Stimulated activated CD4-positive, alpha-beta T cell treated with anti-CD3 and anti-CD28 coated beads, Interleukin-2, amount 100 ng/mL, for 4 hours (primary cell): Measurements from ENCODE around the gene MAML3.

Source experiments
- DNase-seq: peaks from one replicate; pipeline ENCODE4 v3.0.0-alpha.2; 2020; ENCODE audit warnings: low read depth

MAML3 gene

DNA sequence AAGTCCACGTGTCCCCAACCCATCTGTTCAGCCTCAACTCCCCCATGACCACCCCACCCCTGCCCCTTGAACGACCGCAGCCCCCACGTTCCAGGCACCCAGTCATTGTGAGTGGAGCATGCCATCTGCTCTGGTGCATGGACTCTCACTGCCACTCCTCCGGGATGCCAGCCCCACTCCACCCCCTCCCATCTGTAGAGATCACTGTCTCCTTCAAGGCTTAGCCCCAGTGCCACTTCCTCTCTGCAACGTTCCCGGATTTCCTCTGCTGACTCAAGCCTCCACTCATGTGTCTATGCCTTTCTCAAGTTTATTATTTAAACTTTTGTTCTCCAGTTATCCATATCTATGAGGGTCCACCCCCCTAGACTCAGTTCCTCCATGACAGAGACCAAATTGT, 54.0 kb downstream of the MAML3 start:
- no peak for DNase-seq

- DNase-seq, result no peak
Measured at GRCh38 chr4:140098455-140099160, 55.4 kb downstream of the MAML3 start.

- DNase-seq, result no peak
Measured at GRCh38 chr4:140097572-140097971, 56.4 kb downstream of the MAML3 start.

DNA sequence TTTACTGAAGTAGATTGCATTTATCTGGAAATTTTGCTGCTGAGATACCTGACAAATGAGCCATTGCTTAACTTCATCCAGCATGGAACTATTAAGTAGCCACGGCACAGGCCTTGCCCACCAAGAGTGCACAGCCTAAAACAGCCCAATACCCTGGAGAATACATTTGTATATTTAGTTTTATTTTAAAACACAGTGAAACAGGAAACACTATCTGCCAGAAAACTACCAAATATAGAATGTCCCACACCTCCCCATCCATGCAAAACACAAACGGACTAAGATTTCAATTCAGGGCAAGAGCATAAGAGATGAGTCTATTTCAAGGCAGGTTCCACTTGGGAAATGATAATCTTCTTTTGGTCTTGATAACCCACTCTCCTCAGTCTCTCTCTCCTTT, 57.1 kb downstream of the MAML3 start:
- no peak for DNase-seq

- no peak for DNase-seq
Measured at GRCh38 chr4:140096483-140096861, 57.5 kb downstream of the MAML3 start.

DNA sequence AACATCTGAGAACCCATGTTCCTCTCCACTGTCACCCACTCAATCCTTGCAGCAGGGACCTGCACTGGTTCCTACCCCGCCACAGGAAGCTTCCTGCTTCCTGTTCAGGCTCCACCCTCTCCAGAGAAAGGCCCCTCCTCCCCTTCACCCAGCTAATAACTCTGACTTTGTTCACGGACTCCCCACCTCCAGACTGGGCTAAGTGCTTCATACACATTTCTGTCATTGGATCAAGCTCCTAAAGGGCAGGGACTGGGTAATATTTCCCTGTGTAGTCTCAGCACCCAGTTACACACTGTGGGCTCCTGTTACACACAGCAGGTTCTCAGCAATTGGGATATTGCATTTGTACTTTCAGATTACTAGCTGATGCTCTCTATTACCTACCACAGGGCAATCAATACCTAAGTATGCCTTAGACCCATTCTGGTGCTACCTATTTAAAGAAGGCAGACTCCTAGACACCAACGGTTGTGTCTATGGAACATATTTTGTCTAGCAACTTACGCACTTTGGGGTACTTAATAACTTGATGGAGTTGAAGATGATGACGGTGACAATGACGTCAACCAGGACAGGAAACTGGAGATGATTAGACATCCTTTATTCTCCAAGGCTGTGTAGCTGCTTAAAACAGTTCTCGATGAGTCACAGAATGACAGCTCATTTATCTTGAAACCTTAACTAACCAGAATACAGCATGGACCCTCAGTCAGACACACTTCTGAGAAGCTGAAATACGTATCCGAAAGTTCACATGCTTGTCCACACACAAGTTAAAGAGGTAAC, 58.1 kb downstream of the MAML3 start:
- peak; percentile 80 for DNase-seq

GRCh38 chr4:140094438-140095420, 59.3 kb downstream of the MAML3 start:
- DNase-seq, result peak; percentile 69

- DNase-seq, result no peak
Measured at GRCh38 chr4:140092094-140092851, 61.7 kb downstream of the MAML3 start.

- no peak for DNase-seq
Measured at GRCh38 chr4:140091305-140091704, 62.7 kb downstream of the MAML3 start.

GRCh38 chr4:140090215-140090731, 63.7 kb downstream of the MAML3 start:
- no peak for DNase-seq

DNA sequence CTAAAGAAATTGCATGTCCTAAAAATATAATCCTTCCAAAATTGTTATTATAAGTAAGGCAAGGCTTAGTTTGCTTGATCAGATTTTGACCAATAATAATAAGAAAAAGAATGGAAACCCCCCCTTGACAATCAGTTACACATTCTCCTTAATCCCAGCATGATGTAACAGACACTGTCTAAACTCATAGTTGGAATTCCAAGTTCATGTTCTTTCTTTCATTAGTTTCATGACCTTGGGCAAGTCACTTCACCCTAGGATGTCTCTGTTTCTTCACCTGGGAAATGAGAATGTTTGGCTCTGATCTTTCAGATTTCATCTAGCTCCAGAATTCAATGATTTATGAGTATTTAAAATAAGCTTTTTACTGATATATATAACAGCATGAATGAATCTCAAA, 64.8 kb downstream of the MAML3 start:
- DNase-seq, result no peak

DNA sequence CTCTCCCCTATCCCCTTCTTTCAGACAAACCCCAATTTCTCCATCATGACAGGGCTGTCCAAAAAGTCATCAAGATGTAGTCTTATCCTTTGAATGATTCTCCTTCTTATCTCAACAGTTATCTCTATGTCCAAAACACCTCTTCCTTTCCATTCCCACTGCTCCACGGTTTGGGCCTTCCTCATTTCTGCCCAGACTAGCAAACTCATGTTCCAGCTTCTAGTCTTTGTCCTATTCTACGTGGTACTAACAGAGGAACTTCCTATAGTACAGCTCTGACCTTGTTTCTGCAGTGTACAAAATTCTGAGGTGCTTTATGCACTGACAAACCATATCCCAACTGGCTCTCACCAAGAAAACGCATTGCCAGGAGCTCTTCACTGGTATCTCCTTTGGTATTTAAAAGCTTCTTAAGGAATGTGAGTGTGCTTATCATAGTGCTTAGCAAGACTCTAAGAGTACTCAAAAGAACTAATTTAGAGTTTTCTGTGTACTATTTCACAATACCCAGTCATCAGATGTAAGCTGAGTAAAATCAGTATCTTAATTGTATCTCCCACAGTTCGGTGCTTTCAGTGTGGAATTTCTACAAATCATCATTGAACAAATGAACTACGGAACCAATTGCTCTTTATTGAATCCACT, 65.5 kb downstream of the MAML3 start:
- DNase-seq, result no peak

- no peak for DNase-seq
Measured at GRCh38 chr4:140085881-140086280, 68.1 kb downstream of the MAML3 start.

DNA sequence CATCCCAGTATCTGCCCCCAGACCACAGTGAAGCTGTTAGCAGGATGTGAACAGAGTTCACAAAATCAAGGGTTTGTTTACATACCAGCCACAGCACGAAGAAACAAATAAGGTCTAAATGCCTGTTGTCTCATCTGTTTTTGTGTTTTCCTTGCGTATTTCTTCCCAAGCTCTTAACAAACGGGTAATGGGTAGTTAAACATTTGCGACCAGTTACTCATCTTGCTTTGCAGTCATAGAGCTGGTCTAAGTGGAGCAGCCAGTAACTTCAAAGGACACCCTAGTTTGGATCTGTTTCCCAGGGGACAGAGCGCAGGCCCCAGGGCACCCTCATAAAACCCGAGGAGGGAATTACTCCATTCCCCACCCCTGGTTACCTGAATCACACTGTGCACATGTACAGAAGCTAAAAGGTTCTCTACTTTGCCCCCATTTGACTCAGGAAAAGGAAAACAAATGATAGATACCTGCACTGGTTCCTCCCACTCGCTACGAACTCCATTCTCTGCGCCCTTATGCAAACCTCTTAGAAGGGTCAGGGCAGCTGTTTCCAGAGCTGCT, 68.8 kb downstream of the MAML3 start:
- DNase-seq, result no peak

DNA sequence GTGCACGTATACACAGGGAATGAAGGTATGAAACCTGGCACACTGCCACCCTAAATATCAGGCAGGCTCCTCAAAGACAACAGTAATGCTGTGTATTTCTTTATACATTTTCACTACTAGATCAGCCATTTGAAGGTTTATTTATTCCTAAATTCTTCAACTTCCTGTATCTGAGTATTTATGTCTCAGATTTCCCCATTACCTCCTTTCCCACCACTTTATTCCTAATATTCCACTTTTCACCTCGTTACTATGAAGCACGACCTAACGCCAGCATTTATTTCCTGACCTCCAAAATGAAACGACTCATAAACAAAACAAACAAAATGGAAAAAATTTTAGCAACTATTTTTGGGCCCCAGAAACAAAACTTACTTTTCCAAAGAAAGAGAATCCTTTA, 69.6 kb downstream of the MAML3 start:
- no peak for DNase-seq

- DNase-seq, result no peak
Measured at GRCh38 chr4:140082391-140082755, 71.6 kb downstream of the MAML3 start.

GRCh38 chr4:140081641-140082390, 72.2 kb downstream of the MAML3 start:
- DNase-seq, result no peak

- no peak for DNase-seq
Measured at GRCh38 chr4:140080883-140081282, 73.1 kb downstream of the MAML3 start.

- no peak for DNase-seq
Measured at GRCh38 chr4:140078366-140078765, 75.6 kb downstream of the MAML3 start.

- no peak for DNase-seq
Measured at GRCh38 chr4:140076307-140076706, 77.7 kb downstream of the MAML3 start.
